ENCODE measurements around the gene PHOSPHO2. TPM values are rescaled to one million over a fixed set of nuclear protein-coding genes. Genes with fewer than 3 reads are reported as not detected.
A peak's percentile ranks its signal among the peaks of the same experiment; 100 is the strongest.

The PHOSPHO2 gene
- total RNA-seq, 4 donors from 2014 or later = 1.9 to 4.6 (median 3.3) TPM

DNA sequence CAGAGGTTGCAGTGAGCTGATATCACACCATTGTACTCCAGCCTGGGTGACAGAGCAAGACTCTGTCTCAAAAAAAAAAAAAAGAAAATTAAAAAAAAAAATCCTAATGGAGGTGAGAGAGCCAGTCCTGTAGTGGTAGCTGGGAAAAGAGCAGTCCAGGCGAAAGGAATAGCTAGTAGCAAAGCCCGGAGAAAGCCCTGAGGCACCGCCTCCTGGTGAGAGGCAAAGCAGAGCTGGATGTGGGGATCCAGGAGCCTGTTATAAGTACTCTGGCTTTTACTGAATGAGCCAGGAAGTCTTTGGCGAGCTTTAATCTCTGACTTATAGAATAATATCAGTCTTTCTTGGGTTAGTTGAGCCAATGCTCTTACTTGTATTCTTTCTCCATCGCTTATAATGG lies 32.8 kb downstream of the PHOSPHO2 start:
- H3K4me3 ChIP-seq = no peak overlapping the region
- DNase-seq = no peak
- TF ChIP-seq POLR2A (IDR thresholded peaks at IDR 0.05) = no peak
- TF ChIP-seq, protein P1, sequence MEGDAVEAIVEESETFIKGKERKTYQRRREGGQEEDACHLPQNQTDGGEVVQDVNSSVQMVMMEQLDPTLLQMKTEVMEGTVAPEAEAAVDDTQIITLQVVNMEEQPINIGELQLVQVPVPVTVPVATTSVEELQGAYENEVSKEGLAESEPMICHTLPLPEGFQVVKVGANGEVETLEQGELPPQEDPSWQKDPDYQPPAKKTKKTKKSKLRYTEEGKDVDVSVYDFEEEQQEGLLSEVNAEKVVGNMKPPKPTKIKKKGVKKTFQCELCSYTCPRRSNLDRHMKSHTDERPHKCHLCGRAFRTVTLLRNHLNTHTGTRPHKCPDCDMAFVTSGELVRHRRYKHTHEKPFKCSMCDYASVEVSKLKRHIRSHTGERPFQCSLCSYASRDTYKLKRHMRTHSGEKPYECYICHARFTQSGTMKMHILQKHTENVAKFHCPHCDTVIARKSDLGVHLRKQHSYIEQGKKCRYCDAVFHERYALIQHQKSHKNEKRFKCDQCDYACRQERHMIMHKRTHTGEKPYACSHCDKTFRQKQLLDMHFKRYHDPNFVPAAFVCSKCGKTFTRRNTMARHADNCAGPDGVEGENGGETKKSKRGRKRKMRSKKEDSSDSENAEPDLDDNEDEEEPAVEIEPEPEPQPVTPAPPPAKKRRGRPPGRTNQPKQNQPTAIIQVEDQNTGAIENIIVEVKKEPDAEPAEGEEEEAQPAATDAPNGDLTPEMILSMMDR (IDR thresholded peaks at IDR 0.05) = no peak
- no peak overlapping the region for H3K27ac ChIP-seq
- no peaks in the 10 kb centered on the region for H3K36me3 ChIP-seq
- no peaks in the 10 kb centered on the region for H3K4me1 ChIP-seq
- intact Hi-C loops (cut with DNase I) = no loop called here
- no peaks in the 10 kb centered on the region for H3K27me3 ChIP-seq
- H3K9me3 ChIP-seq = no peaks in the 10 kb centered on the region
- 73 to 93% methylated on average over 5 of the region's 5 CpGs for WGBS, 2 donors

DNA sequence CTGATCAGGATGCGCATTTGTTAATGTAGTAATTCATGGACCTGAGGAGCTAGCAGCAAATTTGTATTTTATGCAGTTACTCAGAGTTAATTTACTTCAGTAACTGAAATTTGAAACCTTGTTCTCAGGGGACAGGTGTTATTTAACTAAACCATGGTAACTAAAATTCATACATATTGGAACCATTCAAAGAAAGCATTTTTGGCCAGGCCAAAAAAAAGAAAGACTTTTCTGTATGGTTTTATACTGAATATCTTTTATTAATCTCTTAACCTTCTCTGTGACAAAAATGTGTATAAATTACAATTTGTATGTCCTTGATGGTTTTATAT lies 35.0 kb downstream of the PHOSPHO2 start:
- H3K4me3 ChIP-seq = no peak overlapping the region
- intact Hi-C loops (cut with DNase I) = no loop called here
- 95 to 100% methylated on average over 1 of the region's 1 CpG for WGBS, 2 donors
- H3K9me3 ChIP-seq = no peaks in the 10 kb centered on the region
- no peak for DNase-seq
- TF ChIP-seq POLR2A (IDR thresholded peaks at IDR 0.05) = no peak
- TF ChIP-seq, protein P1 (IDR thresholded peaks at IDR 0.05) = no peak
- no peak overlapping the region for H3K27ac ChIP-seq
- no peaks in the 10 kb centered on the region for H3K36me3 ChIP-seq
- peaks cover 0 to 5% (median 0%) of the 10 kb centered on the region in 4 donors for H3K27me3 ChIP-seq
- H3K4me1 ChIP-seq = peaks cover 0 to 7% (median 0%) of the 10 kb centered on the region in 3 donors

DNA sequence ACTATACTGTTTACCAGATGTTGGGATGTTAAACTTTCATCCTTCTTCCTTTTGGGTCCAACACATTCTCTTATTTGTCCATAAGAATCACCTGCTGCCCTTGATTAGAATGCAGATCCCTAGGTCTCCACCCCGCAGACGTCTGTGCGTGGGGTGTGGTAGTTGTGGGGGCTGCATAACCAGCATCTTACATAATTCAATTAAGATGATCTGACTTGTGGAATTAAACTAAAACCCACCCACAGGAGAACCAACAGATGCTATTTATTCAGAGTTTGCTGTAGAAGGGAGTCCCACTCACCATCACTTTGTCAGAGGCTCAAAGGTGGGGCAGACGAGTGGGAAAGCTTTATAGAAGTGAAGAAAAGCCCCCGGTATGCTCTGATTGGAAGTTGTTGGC lies 37.8 kb downstream of the PHOSPHO2 start:
- no peaks in the 10 kb centered on the region for H3K9me3 ChIP-seq
- H3K27ac ChIP-seq = no peak overlapping the region
- TF ChIP-seq, protein P1 (IDR thresholded peaks at IDR 0.05) = no peak
- no peak for TF ChIP-seq POLR2A (IDR thresholded peaks at IDR 0.05)
- H3K4me3 ChIP-seq = no peak overlapping the region
- intact Hi-C loops (cut with DNase I) = no loop called here
- DNase-seq = no peak
- 47 to 72% methylated on average over 5 of the region's 5 CpGs for WGBS, 2 donors
- peaks cover 0 to 20% (median 7%) of the 10 kb centered on the region in 3 donors for H3K4me1 ChIP-seq
- H3K27me3 ChIP-seq = peaks cover 0 to 5% (median 0%) of the 10 kb centered on the region in 4 donors
- no peaks in the 10 kb centered on the region for H3K36me3 ChIP-seq

DNA sequence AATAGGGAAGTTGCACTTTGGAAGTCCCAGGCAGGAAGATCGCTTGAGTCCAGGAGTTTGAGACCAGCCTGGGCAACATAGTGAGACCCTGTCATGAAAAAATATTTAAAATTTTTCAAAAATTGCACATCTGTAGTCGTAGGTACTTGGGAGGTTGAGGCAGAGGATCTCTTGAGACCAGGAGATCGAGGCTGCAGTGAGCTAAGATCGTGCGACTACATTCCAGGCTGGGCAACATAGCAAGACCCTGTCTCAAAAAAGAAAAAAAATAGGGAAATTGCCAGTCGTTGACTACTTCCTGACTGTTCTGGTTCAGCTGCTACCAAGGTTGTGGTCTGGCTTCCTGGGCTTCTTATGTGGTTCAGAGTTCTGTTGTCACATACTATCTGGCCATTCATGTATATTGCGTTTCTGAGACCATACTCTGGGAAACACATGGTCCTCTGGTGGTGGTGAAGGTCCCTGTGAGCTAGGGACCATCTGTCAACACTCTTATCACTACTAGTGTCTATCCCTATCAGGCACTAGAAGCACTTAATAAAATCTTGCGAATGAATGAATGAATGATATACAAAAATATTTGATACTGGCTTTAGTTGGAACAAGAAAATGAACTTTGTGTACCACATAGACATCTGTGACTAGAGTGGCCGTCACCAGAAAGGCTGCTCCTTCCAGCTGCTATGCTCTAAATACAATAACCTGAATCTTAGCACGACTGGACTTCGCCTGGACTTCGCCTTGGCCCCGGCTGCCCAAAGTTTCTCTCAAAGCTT lies 38.5 kb downstream of the PHOSPHO2 start:
- H3K4me1 ChIP-seq = peaks cover 0 to 20% (median 7%) of the 10 kb centered on the region in 3 donors
- peak overlapping the region; percentile 45 to 88 (median 74) for H3K4me3 ChIP-seq
- peaks cover 0 to 5% (median 0%) of the 10 kb centered on the region in 4 donors for H3K27me3 ChIP-seq
- intact Hi-C loops (cut with DNase I) = no loop called here
- H3K27ac ChIP-seq = peak overlapping the region; percentile 51 to 84 (median 66)
- no peak for TF ChIP-seq POLR2A (IDR thresholded peaks at IDR 0.05)
- TF ChIP-seq, protein P1 (IDR thresholded peaks at IDR 0.05) = no peak
- DNase-seq = no peak
- no peaks in the 10 kb centered on the region for H3K9me3 ChIP-seq
- 56 to 57% methylated on average over 13 of the region's 13 CpGs for WGBS, 2 donors
- H3K36me3 ChIP-seq = no peaks in the 10 kb centered on the region

DNA sequence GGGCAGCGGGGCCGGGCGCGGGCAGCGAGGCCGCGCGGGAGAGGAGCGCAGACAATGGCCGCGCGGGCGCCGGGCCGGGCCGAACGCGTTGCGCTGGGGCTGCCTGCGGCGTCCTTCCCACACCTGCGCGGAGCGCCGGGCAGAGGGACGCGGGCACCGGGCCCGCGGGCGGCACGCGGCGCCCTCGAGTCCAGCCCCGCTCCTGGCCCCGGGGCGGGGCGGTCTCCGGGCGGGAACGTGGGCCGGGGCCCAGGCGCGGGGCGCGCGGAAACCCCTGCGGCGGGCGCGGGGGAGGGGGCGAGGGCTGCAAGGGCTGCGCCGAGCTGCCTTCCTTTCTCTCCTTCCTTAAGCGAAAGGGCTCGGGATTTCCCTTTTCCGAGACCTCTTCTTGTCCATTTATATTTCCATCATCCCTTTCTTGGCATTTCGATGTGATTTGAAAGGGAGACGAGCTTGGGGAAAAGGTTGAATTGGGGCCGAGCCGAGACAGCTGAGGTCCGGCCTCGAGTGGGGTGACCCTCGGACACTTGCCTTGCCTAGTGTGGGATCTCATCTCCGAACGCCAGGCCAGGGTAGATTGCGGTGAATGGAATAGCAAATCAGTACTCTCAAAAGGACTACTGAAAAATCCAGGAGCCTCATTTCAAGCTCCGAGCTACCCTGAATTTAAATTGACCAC lies 40.0 kb downstream of the PHOSPHO2 start:
- Histone ChIP-seq H3K9me3 (no peaks in the 10 kb centered on the region), H3K27me3 (peaks cover 0 to 5% (median 0%) of the 10 kb centered on the region in 4 donors), H3K4me3 (peak overlapping the region; percentile 45 to 88 (median 74)), H3K36me3 (no peaks in the 10 kb centered on the region), H3K27ac (peak overlapping the region; percentile 48 to 84 (median 62)), H3K4me1 (peaks cover 0 to 20% (median 7%) of the 10 kb centered on the region in 3 donors)
- intact Hi-C loops (cut with DNase I) = no loop called here
- DNase-seq = no peak
- WGBS, 2 donors = 3 to 4% methylated on average over 13 to 26 of the region's 69 CpGs
- no peak for TF ChIP-seq POLR2A (IDR thresholded peaks at IDR 0.05)

All from esophagus squamous epithelium (tissue), 5 donors.